Epidermal melanocyte (primary cell): ENCODE measurements around the gene PLXNC1.

Source experiments
- DNase-seq: peaks from one replicate; pipeline ENCODE4 v3.0.0; 2011; ENCODE audit warnings: low spot score; ENCODE audit not compliant: insufficient read length

The PLXNC1 gene

GRCh38 chr12:94333396-94333795 lies 185.0 kb downstream of the PLXNC1 start:
- DNase-seq = no peak

- DNase-seq = no peak
Observed at GRCh38 chr12:94336211-94336925, 188.0 kb downstream of the PLXNC1 start.

GRCh38 chr12:94338006-94338794 lies 189.8 kb downstream of the PLXNC1 start:
- no peak for DNase-seq

- DNase-seq = no peak
Observed at GRCh38 chr12:94340573-94340972, 192.2 kb downstream of the PLXNC1 start.

GRCh38 chr12:94353130-94353529 lies 204.8 kb downstream of the PLXNC1 start:
- DNase-seq = no peak
